OCI-LY7 (cell line): ENCODE data around the gene QPRT. TPM values are rescaled to one million over a fixed set of nuclear protein-coding genes. Genes with fewer than 3 reads are reported as not detected.
"Not testable (repeated sequence)": the region's sequence is repeated elsewhere in the genome, so short reads cannot be mapped to it uniquely, and the experiment has no call there.

Experiments used
- BruUV-seq: library from RNA; stranded (reverse); fragments of 400-500 nt; replicated peaks from 2 replicates; lab custom pipeline; 2021; lab: Mats Ljungman, UMichigan
- CTCF ChIA-PET: fragments of 300-600 bp; sonication (Branson Sonifier 250); formaldehyde crosslinking; loops from one replicate; lab custom pipeline; 2022; ENCODE audit warnings: antibody characterized with exemption; ENCODE audit not compliant: unreplicated experiment; lab: Charles Lee
- POLR2A ChIA-PET: fragments of 300-600 bp; sonication (Branson Sonifier 250); formaldehyde crosslinking; loops from one replicate; lab custom pipeline; 2022; ENCODE audit warnings: antibody characterized with exemption; lab: Charles Lee
- DNase-seq: peaks from one replicate; pipeline ENCODE4 v3.0.0-alpha.2; 2015; ENCODE audit warnings: low spot score
- H2AFZ ChIP-seq: fragments of 200-600 bp; sonication (generic), shearing (Covaris generic); 2 replicates; pipeline ENCODE4 v1.6.1; 2014; ENCODE audit warnings: mild to moderate bottlenecking, antibody characterized with exemption, low read length, moderate library complexity
- H3K27ac ChIP-seq: fragments of 200-600 bp; sonication (generic); 2 replicates; pipeline ENCODE4 v1.5.1; 2014; ENCODE audit warnings: mixed run types, low read depth, mild to moderate bottlenecking, moderate library complexity, low read length, inconsistent platforms; ENCODE audit not compliant: poor library complexity, severe bottlenecking
- H3K36me3 ChIP-seq: fragments of 200-600 bp; sonication (generic); 2 replicates; pipeline ENCODE4 v1.6.1; 2014; ENCODE audit warnings: mild to moderate bottlenecking, antibody characterized with exemption, low read length, moderate library complexity, mixed read lengths; ENCODE audit not compliant: insufficient read depth
- H3K4me1 ChIP-seq: fragments of 200-600 bp; sonication (generic); 2 replicates; pipeline ENCODE4 v1.5.1; 2014; ENCODE audit warnings: mild to moderate bottlenecking, low read length; ENCODE audit not compliant: insufficient read depth, poor library complexity, severe bottlenecking
- H3K4me2 ChIP-seq: fragments of 200-600 bp; sonication (generic); 2 replicates; pipeline ENCODE4 v1.6.1; 2014; ENCODE audit warnings: mild to moderate bottlenecking, low read length
- H3K4me3 ChIP-seq: fragments of 200-600 bp; sonication (generic); 2 replicates; pipeline ENCODE4 v1.5.1; 2014; ENCODE audit warnings: mild to moderate bottlenecking, low read depth, low read length; ENCODE audit not compliant: poor library complexity, severe bottlenecking
- H3K79me2 ChIP-seq: fragments of 200-600 bp; sonication (generic); 2 replicates; pipeline ENCODE4 v1.6.1; 2016; ENCODE audit warnings: low read depth, mild to moderate bottlenecking, low read length, moderate library complexity, mixed read lengths; ENCODE audit not compliant: insufficient read depth
- H3K9me2 ChIP-seq: fragments of 200-600 bp; sonication (generic); 2 replicates; pipeline ENCODE4 v1.6.1; 2016; ENCODE audit warnings: mild to moderate bottlenecking, low read length, mixed read lengths; ENCODE audit not compliant: insufficient read depth
- H3K9me3 ChIP-seq: fragments of 200-600 bp; sonication (generic); 2 replicates; pipeline ENCODE4 v1.6.1; 2014; ENCODE audit warnings: mild to moderate bottlenecking, mixed run types, low read length, mixed read lengths
- H4K20me1 ChIP-seq: fragments of 200-600 bp; sonication (generic); 2 replicates; pipeline ENCODE4 v1.6.1; 2014; ENCODE audit warnings: mild to moderate bottlenecking, antibody characterized with exemption, low read length, moderate library complexity, mixed read lengths; ENCODE audit not compliant: insufficient read depth
- CTCF ChIP-seq: fragments of 200-600 bp; sonication (generic); conservative IDR thresholded peaks from 2 replicates; pipeline ENCODE4 v1.5.1; 2014; ENCODE audit warnings: mild to moderate bottlenecking, antibody characterized with exemption, low read length, moderate library complexity, mixed read lengths
- EZH2phosphoT487 ChIP-seq: fragments of 200-600 bp; sonication (generic); IDR thresholded peaks from 2 replicates; pipeline ENCODE4 v1.6.1; 2018; ENCODE audit warnings: low read depth, borderline replicate concordance, mild to moderate bottlenecking, mixed run types, antibody characterized with exemption, low read length, moderate library complexity, mixed read lengths
- intact Hi-C: fragments of 100-400 bp; cut with micrococcal nuclease; formaldehyde crosslinking; loops from one replicate; pipeline ENCODE4 v1.10.0; 2022; ENCODE audit not compliant: unreplicated experiment
- total RNA-seq, 2 experiments: library from RNA; depleted of rRNA in 1 of 2; stranded (reverse); fragments of >200 nt in 1 of 2; shearing (Covaris generic) in 1 of 2; gene quantifications; 2 replicates each; pipeline ENCODE4 v1.2.3, GENCODE V29; 2014 to 2022

Gene QPRT
- total RNA-seq, 2 experiments from 2014 or later: 10.6 to 12.6 TPM

- POLR2A ChIA-PET: interaction anchor here (0.7 to 0.8 kb wide), 2 partner anchors 8 to 42 kb away, joined by 3 read pairs; no protein-coding TSS in a partner anchor
- intact Hi-C loops: loop anchor here (2.0 kb wide), 1 partner anchor 78 kb away; the partner anchor contains the start of gene MAZ
- Histone ChIP-seq H3K79me2 (no peaks in the 10 kb centered on the region), H3K4me3 (no peak overlapping the region), H3K36me3 (no peaks in the 10 kb centered on the region), H3K27ac (no peak overlapping the region), H3K4me1 (peaks cover 29% of the 10 kb centered on the region), H3K9me2 (no peaks in the 10 kb centered on the region), H4K20me1 (no peaks in the 10 kb centered on the region), H3K4me2 (no peak overlapping the region), H2AFZ (no peak overlapping the region), H3K9me3 (no peaks in the 10 kb centered on the region)
- CTCF ChIA-PET: interaction anchor here (0.8 kb wide), 1 partner anchor 30 kb away, joined by 3 read pairs; no protein-coding TSS in a partner anchor
- peak; percentile 45 for DNase-seq
- TF ChIP-seq EZH2phosphoT487 (no peak), CTCF (peak; percentile 77)
- BruUV-seq: no TSS peak
These were observed 50.1 kb downstream of the QPRT start for GRCh38 chr16:29729116-29729521.

DNA sequence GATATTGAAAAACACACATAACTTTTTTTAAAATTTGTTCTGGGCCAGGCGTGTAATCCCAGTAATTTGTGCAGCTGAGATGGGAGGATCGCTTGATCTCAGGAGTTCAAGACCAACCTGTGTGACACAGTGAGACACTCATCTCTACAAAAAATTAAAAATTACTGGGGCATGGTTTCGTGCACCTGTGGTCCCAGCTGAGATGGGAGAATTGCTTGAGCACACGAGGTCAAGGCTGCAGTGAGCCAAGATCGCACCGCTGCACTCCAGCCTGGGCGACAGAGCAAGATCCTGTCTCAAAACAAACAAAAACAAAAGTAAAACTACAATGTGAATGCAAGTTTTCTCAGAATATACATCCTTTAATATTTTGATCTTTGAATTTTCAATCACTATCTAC lies 51.7 kb downstream of the QPRT start:
- peak overlapping the region; percentile 97 for H2AFZ ChIP-seq
- peak overlapping the region; percentile 78 for H3K4me2 ChIP-seq
- ChIA-PET CTCF (no interaction called here), POLR2A (interaction anchor here (1.0 to 1.8 kb wide), 3 partner anchors 28 to 59 kb away, joined by 3 to 6 read pairs (median 4); partner anchors contain the start of gene KIF22)
- no peaks in the 10 kb centered on the region for H3K36me3 ChIP-seq
- H4K20me1 ChIP-seq: no peaks in the 10 kb centered on the region
- peak; percentile 81 for DNase-seq
- no peaks in the 10 kb centered on the region for H3K9me3 ChIP-seq
- H3K4me1 ChIP-seq: peaks cover 35% of the 10 kb centered on the region
- TF ChIP-seq CTCF (no peak), EZH2phosphoT487 (no peak)
- no TSS peak for BruUV-seq
- H3K9me2 ChIP-seq: no peaks in the 10 kb centered on the region
- no peaks in the 10 kb centered on the region for H3K79me2 ChIP-seq
- H3K27ac ChIP-seq: peak overlapping the region; percentile 73
- H3K4me3 ChIP-seq: peak overlapping the region; percentile 51
- intact Hi-C loops: no loop called here

DNA sequence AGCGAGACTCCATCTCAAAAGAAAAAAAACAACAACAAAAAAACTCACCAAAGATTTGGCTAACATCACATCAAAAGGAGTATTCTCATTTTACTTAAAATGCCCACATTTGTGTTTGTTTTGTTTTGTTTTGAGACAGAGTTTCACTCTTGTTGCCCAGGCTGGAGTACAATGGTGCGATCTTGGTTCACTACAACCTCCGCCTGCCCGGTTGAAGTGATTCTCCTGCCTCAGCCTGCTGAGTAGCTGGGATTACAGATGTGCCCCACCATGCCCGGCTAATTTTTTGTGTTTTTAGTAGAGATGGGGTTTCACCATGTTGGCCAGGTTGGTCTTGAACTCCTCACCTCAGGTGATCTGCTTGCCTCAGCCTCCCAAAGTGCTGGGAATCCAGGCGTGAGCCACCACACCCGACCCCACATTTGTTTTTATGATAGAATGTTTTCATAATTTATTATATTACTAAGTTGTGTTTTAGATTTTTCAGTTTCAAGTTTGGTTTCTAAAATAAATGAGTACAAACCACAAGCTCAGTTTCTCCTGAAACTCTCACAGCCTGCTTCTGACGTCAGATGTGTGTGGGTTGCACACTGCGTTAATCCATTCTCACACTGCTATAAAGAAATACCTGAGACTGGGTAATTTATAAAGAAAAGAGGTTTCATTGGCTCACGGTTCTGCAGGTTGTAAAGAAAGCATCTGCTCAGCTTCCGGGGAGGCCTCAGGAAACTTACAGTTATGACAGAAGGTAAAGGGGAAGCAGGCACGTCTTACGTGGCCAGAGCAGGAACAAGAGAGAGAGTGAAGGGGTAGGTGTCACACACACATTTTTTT lies 53.0 kb downstream of the QPRT start:
- H4K20me1 ChIP-seq, H3K79me2 ChIP-seq, H3K36me3 ChIP-seq, BruUV-seq, H3K9me3 ChIP-seq, H3K9me2 ChIP-seq, intact Hi-C loops, CTCF ChIA-PET: not testable (repeated sequence)
- H3K4me1 ChIP-seq: peaks cover 35% of the 10 kb centered on the region
- DNase-seq: peak; percentile 39
- peak overlapping the region; percentile 51 for H3K4me3 ChIP-seq
- POLR2A ChIA-PET: interaction anchor here (0.6 to 1.8 kb wide), 7 partner anchors 30 to 821 kb away, joined by 3 to 6 read pairs (median 3); partner anchors contain the start of gene KIF22
- peak overlapping the region; percentile 97; the same call in 1 of the 2 replicates for H2AFZ ChIP-seq
- H3K4me2 ChIP-seq: peak overlapping the region; percentile 78
- H3K27ac ChIP-seq: peak overlapping the region; percentile 73
